Right lobe of liver (tissue), 6 donors: Measurements from ENCODE around the gene HSFX3. TPM values are rescaled to one million over a fixed set of nuclear protein-coding genes. Genes with fewer than 3 reads are reported as not detected.
A peak's percentile ranks its signal among the peaks of the same experiment; 100 is the strongest.

Source experiments
- ATAC-seq, 4 donors: fragments of 200-7000 bp; cut with Tn5 transposase; one replicate each; pipeline ENCODE4 v1.9.1; 2020; ENCODE audit warnings: mild to moderate bottlenecking in 4 of 4, moderate library complexity in 4 of 4
- DNase-seq, 3 donors: peaks; one replicate each; pipeline ENCODE4 v3.0.0-alpha.2; 2020
- H3K27ac ChIP-seq, 3 donors: fragments of 200-600 bp; one replicate each; pipeline ENCODE4 v1.8.0; 2022
- H3K27me3 ChIP-seq, 2 donors: fragments of 200-600 bp; one replicate each; pipeline ENCODE4 v1.8.0; 2022
- H3K36me3 ChIP-seq, 4 donors: fragments of 200-600 bp; sonication (generic) in 1 of 4; one replicate each; pipeline versions ENCODE4 v1.5.1 to v1.8.0; 2017 to 2022; ENCODE audit warnings: control low read depth in 1 of 4
- H3K4me1 ChIP-seq, 4 donors: fragments of 200-600 bp; sonication (generic) in 1 of 4; one replicate each; pipeline versions ENCODE4 v1.5.1 to v1.8.0; 2017 to 2022; ENCODE audit warnings: control low read depth in 1 of 4
- H3K4me3 ChIP-seq, 3 donors: fragments of 200-600 bp; one replicate each; pipeline ENCODE4 v1.8.0; 2022
- H3K9me3 ChIP-seq, 4 donors: fragments of 200-600 bp; sonication (generic) in 1 of 4; one replicate each; pipeline versions ENCODE4 v1.5.1 to v1.8.0; 2017 to 2022; ENCODE audit warnings: control low read depth in 1 of 4
- CTCF ChIP-seq, 4 donors: fragments of 200-600 bp in 3 of 4; fragments of 450-650 bp in 1 of 4; IDR thresholded peaks; one replicate each; pipeline versions ENCODE4 v1.5.1 to v1.8.0; 2016 to 2022; ENCODE audit warnings: antibody characterized with exemption in 4 of 4, mild to moderate bottlenecking in 2 of 4
- POLR2A ChIP-seq: fragments of 450-650 bp; IDR thresholded peaks from one replicate; pipeline ENCODE4 v1.6.1; 2017; ENCODE audit warnings: antibody characterized with exemption, mild to moderate bottlenecking
- whole genome bisulfite sequencing: methylation state at CpG from one replicate; pipeline ENCODE4 v1.1.6; 2018; ENCODE audit warnings: low coverage, low lambda C conversion rate; ENCODE audit not compliant: insufficient coverage; ENCODE audit errors: missing lambda C conversion rate; 5-methylcytosine and 5-hydroxymethylcytosine counted together
- intact Hi-C, 2 donors: fragments of 100-400 bp; cut with DNase I; formaldehyde crosslinking; loops; one replicate each; pipeline versions ENCODE4 v1.11.2 to v1.14.1; 2022
- total RNA-seq, 6 experiments: library from RNA; depleted of rRNA in 2 of 6; stranded (reverse); fragments of >200 nt in 2 of 6; fragmentation: NEBNext Ultra II Directional in 3 of 6; extraction: Animal tissue kit (Norgen Biotek cat#: 25700) in 3 of 6; gene quantifications; one replicate each; pipeline versions ENCODE4 v1.1.0 to v1.2.4, GENCODE V29; 2016 to 2023
- donor health status: DM: no; HTN: yes; CAD: no.
- donor health status: DM: no; HTN: no; CAD: no.
- donor health status: DM: no; HTN: no; CAD: no.
- donor health status: DM: no; HTN: yes; CAD: no.
- donor health status: DM: no; HTN: yes; CAD: no.

Gene HSFX3
- total RNA-seq, 6 experiments from 2014 or later: not detected

GRCh38 chrX:149511081-149511480, 38.6 kb downstream of the HSFX3 start:
- H3K27me3 ChIP-seq: no peaks in the 10 kb centered on the region
- TF ChIP-seq CTCF (IDR thresholded peaks at IDR 0.05) (no peak), POLR2A (no peak)
- H3K27ac ChIP-seq: no peak overlapping the region
- ATAC-seq (no peak), DNase-seq (no peak)
- no peak overlapping the region for H3K4me3 ChIP-seq
- 53% methylated on average over 5 of the region's 5 CpGs for WGBS
- H3K36me3 ChIP-seq: no peaks in the 10 kb centered on the region
- H3K4me1 ChIP-seq: no peaks in the 10 kb centered on the region
- intact Hi-C loops: no loop called here
- H3K9me3 ChIP-seq: no peaks in the 10 kb centered on the region

- 28% methylated on average over 4 of the region's 4 CpGs for WGBS
- Histone ChIP-seq H3K36me3 (no peaks in the 10 kb centered on the region), H3K4me3 (no peak overlapping the region), H3K4me1 (no peaks in the 10 kb centered on the region), H3K27ac (no peak overlapping the region), H3K27me3 (no peaks in the 10 kb centered on the region), H3K9me3 (no peaks in the 10 kb centered on the region)
- no peak for ATAC-seq
- DNase-seq: no peak
- TF ChIP-seq POLR2A: no peak
- no peak for TF ChIP-seq CTCF (IDR thresholded peaks at IDR 0.05)
- intact Hi-C loops: no loop called here
Observed at GRCh38 chrX:149510386-149510785, 39.3 kb downstream of the HSFX3 start.

GRCh38 chrX:149508467-149508866, 41.3 kb downstream of the HSFX3 start:
- WGBS: 47% methylated on average over 1 of the region's 1 CpG
- no peaks in the 10 kb centered on the region for H3K4me1 ChIP-seq
- no peaks in the 10 kb centered on the region for H3K9me3 ChIP-seq
- H3K36me3 ChIP-seq: no peaks in the 10 kb centered on the region
- intact Hi-C loops: no loop called here
- no peak overlapping the region for H3K4me3 ChIP-seq
- no peak overlapping the region for H3K27ac ChIP-seq
- TF ChIP-seq CTCF (IDR thresholded peaks at IDR 0.05): no peak
- TF ChIP-seq POLR2A: no peak
- ATAC-seq: no peak
- no peak for DNase-seq
- H3K27me3 ChIP-seq: no peaks in the 10 kb centered on the region

- H3K4me1 ChIP-seq: no peaks in the 10 kb centered on the region
- no peak overlapping the region for H3K27ac ChIP-seq
- 57% methylated on average over 2 of the region's 2 CpGs for WGBS
- ATAC-seq: no peak
- no peaks in the 10 kb centered on the region for H3K9me3 ChIP-seq
- H3K4me3 ChIP-seq: no peak overlapping the region
- intact Hi-C loops: no loop called here
- no peak for DNase-seq
- H3K36me3 ChIP-seq: no peaks in the 10 kb centered on the region
- no peak for TF ChIP-seq POLR2A
- no peak for TF ChIP-seq CTCF (IDR thresholded peaks at IDR 0.05)
- no peaks in the 10 kb centered on the region for H3K27me3 ChIP-seq
Observed at GRCh38 chrX:149506349-149506748, 43.4 kb downstream of the HSFX3 start.

GRCh38 chrX:149505671-149506070, 44.1 kb downstream of the HSFX3 start:
- Histone ChIP-seq H3K4me3 (no peak overlapping the region), H3K9me3 (no peaks in the 10 kb centered on the region), H3K36me3 (no peaks in the 10 kb centered on the region), H3K27me3 (no peaks in the 10 kb centered on the region), H3K4me1 (no peaks in the 10 kb centered on the region), H3K27ac (peak overlapping the region in 1 of 3 donors; percentile 70)
- TF ChIP-seq POLR2A: no peak
- no peak for TF ChIP-seq CTCF (IDR thresholded peaks at IDR 0.05)
- no peak for ATAC-seq
- intact Hi-C loops: no loop called here
- no peak for DNase-seq
- WGBS: 77% methylated on average over 9 of the region's 9 CpGs
